Fibroblast of mammary gland (primary cell): Measurements from ENCODE around the gene NPFFR2.

Experiments
- DNase-seq: peaks from one replicate; pipeline ENCODE4 v3.0.0-alpha.2; 2010; ENCODE audit warnings: low read depth
- H3K4me3 ChIP-seq: 2 replicates; pipeline ENCODE4 v1.5.1; 2011; ENCODE audit warnings: low read depth, mild to moderate bottlenecking, low read length, moderate library complexity; ENCODE audit not compliant: control insufficient read depth
- TF ChIP-seq, protein P1 (sequence below): conservative IDR thresholded peaks from 2 replicates; pipeline ENCODE4 v1.5.1; 2011; ENCODE audit warnings: low read depth, low read length, inconsistent platforms; ENCODE audit not compliant: control insufficient read depth, insufficient read depth

NPFFR2 gene

GRCh38 chr4:72194046-72194445 lies 162.2 kb downstream of the NPFFR2 start:
- TF ChIP-seq, protein P1, sequence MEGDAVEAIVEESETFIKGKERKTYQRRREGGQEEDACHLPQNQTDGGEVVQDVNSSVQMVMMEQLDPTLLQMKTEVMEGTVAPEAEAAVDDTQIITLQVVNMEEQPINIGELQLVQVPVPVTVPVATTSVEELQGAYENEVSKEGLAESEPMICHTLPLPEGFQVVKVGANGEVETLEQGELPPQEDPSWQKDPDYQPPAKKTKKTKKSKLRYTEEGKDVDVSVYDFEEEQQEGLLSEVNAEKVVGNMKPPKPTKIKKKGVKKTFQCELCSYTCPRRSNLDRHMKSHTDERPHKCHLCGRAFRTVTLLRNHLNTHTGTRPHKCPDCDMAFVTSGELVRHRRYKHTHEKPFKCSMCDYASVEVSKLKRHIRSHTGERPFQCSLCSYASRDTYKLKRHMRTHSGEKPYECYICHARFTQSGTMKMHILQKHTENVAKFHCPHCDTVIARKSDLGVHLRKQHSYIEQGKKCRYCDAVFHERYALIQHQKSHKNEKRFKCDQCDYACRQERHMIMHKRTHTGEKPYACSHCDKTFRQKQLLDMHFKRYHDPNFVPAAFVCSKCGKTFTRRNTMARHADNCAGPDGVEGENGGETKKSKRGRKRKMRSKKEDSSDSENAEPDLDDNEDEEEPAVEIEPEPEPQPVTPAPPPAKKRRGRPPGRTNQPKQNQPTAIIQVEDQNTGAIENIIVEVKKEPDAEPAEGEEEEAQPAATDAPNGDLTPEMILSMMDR, result no peak
- no peak overlapping the region for H3K4me3 ChIP-seq
- no peak for DNase-seq

GRCh38 chr4:72194453-72194852 lies 162.7 kb downstream of the NPFFR2 start:
- TF ChIP-seq, protein P1, result no peak
- DNase-seq, result no peak
- H3K4me3 ChIP-seq, result no peak overlapping the region
